PFSK-1 (cell line): ENCODE measurements around the gene CEP78.

Source experiments
- FOXP2 ChIP-seq: optimal IDR thresholded peaks from 2 replicates; pipeline ENCODE3; 2011; ENCODE audit warnings: borderline replicate concordance, control low read depth, inconsistent platforms; ENCODE audit not compliant: insufficient read depth; ENCODE audit errors: extremely low read length, extremely low read depth
- POLR2AphosphoS5 ChIP-seq: IDR thresholded peaks from 2 replicates; pipeline ENCODE4 v1.6.1; 2012; ENCODE audit warnings: low read depth, mild to moderate bottlenecking, control low read depth, low read length, moderate library complexity
- SIN3A ChIP-seq: IDR thresholded peaks from 2 replicates; pipeline ENCODE4 v1.6.1; 2012; ENCODE audit warnings: mild to moderate bottlenecking, low read length, moderate library complexity, borderline replicate concordance; ENCODE audit not compliant: insufficient read depth
- TAF1 ChIP-seq: IDR thresholded peaks from 2 replicates; pipeline ENCODE4 v1.6.1; 2012; ENCODE audit warnings: low read length, control low read depth, borderline replicate concordance; ENCODE audit not compliant: insufficient read depth
- TF ChIP-seq, protein P1 (sequence below), 2 experiments: IDR thresholded peaks; 2 replicates each; pipeline versions ENCODE4 v1.6.1 to v1.8.0; 2011 to 2012; ENCODE audit warnings: low read depth in 2 of 2, low read length in 2 of 2, control low read depth in 1 of 2, inconsistent platforms in 1 of 2, mild to moderate bottlenecking in 1 of 2, moderate library complexity in 1 of 2; ENCODE audit not compliant: insufficient read depth in 1 of 2

The CEP78 gene

DNA sequence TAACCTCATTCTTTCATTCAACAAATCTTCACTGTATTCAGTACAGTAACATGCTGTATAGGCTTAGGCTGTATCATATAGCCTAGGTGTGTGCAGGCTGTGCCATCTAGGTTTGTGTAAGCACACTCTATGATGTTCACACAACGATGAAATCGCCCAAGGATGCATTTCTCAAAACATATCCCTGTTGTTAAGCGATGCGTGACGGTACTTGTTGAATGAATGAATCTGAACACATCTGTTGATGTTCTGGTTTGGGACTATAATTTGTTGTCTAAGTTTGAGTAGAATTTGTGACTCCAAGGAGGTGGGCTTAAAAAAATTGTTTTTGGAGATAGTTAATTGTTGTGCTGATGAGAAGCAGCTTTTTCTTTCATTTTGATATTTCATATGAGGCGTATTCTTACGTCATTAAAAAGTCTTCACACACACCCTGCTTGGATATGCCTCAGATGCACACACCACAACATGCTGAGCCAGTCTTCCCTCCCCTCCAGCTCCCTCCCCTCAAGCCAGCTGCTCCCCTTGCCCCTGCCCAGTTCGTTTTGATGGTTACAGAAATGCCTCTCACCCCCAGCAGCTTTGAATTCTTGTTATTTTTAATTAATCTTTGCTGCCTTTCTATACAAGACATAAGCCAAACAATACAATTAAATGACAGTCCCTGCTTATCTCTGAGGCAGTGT is 55.5 kb downstream of the CEP78 start:
- no peak for TF ChIP-seq SIN3A
- TF ChIP-seq FOXP2, result no peak
- TF ChIP-seq POLR2AphosphoS5, result no peak
- TF ChIP-seq TAF1, result no peak
- TF ChIP-seq, protein P1, sequence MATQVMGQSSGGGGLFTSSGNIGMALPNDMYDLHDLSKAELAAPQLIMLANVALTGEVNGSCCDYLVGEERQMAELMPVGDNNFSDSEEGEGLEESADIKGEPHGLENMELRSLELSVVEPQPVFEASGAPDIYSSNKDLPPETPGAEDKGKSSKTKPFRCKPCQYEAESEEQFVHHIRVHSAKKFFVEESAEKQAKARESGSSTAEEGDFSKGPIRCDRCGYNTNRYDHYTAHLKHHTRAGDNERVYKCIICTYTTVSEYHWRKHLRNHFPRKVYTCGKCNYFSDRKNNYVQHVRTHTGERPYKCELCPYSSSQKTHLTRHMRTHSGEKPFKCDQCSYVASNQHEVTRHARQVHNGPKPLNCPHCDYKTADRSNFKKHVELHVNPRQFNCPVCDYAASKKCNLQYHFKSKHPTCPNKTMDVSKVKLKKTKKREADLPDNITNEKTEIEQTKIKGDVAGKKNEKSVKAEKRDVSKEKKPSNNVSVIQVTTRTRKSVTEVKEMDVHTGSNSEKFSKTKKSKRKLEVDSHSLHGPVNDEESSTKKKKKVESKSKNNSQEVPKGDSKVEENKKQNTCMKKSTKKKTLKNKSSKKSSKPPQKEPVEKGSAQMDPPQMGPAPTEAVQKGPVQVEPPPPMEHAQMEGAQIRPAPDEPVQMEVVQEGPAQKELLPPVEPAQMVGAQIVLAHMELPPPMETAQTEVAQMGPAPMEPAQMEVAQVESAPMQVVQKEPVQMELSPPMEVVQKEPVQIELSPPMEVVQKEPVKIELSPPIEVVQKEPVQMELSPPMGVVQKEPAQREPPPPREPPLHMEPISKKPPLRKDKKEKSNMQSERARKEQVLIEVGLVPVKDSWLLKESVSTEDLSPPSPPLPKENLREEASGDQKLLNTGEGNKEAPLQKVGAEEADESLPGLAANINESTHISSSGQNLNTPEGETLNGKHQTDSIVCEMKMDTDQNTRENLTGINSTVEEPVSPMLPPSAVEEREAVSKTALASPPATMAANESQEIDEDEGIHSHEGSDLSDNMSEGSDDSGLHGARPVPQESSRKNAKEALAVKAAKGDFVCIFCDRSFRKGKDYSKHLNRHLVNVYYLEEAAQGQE (IDR thresholded peaks at IDR 0.05; ENCODE audit: insufficient read depth in 1 of 2, low read depth in 2 of 2, low read length in 2 of 2), result no peak

DNA sequence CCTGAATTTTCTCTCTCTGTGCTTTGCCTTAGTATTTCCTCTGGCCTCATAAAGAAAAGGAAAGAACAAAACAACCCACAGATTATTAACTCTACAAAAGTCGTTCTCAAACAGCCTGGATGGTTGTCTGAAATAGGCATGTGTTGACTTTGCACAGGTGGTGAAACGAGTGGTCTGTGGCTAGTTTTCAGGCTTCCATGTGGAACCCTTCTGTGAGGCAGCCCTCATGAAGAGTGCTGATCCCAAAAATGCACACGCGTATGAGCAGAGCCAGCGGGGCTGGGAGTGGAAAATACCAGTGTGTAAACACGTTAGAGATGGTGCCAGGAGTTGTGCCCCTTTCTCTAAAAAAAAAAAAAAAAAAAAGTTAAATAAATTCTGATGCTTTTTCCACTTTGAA is 56.2 kb downstream of the CEP78 start:
- no peak for TF ChIP-seq TAF1
- TF ChIP-seq SIN3A, result no peak
- no peak for TF ChIP-seq FOXP2
- TF ChIP-seq POLR2AphosphoS5, result no peak
- TF ChIP-seq, protein P1 (IDR thresholded peaks at IDR 0.05; ENCODE audit: insufficient read depth in 1 of 2, low read depth in 2 of 2, low read length in 2 of 2), result no peak

DNA sequence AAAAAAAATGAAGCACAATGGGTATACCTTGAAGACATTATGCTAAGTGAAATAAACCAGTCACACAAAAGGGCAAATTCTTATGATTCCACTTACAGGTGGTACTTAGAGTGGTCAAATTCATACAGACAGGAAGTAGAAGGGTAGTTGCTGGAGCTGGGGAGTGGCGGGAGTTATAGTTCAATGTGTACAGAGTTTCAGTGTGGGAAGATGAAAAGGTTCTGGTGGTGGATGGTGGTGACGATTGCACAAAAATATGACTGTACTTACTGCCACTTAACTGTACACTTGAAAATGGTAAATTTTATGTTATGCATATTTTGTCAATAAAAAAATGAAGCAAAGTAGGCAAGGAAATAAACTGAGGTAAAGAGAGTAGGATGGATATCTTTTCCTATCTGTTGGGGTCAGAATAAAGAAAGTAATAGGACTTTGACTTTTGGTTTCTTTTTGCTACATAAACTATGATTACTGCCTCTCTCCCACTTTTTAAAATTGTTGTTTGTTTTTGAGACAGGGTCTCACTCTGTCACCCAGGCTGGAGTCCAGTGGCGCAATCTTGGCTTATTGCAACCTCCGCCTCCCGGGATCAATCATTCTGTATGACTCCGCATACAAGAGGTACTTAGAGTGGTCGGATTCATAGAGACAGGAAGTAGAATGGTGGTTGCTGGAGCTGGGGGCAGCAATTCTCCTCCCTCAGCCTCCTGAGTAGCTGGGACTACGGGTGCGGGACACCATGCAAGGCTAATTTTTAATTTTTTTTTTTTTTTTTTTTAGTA is 57.0 kb downstream of the CEP78 start:
- TF ChIP-seq SIN3A, result no peak
- no peak for TF ChIP-seq POLR2AphosphoS5
- TF ChIP-seq, protein P1 (IDR thresholded peaks at IDR 0.05; ENCODE audit: insufficient read depth in 1 of 2, low read depth in 2 of 2, low read length in 2 of 2), result no peak
- no peak for TF ChIP-seq FOXP2

DNA sequence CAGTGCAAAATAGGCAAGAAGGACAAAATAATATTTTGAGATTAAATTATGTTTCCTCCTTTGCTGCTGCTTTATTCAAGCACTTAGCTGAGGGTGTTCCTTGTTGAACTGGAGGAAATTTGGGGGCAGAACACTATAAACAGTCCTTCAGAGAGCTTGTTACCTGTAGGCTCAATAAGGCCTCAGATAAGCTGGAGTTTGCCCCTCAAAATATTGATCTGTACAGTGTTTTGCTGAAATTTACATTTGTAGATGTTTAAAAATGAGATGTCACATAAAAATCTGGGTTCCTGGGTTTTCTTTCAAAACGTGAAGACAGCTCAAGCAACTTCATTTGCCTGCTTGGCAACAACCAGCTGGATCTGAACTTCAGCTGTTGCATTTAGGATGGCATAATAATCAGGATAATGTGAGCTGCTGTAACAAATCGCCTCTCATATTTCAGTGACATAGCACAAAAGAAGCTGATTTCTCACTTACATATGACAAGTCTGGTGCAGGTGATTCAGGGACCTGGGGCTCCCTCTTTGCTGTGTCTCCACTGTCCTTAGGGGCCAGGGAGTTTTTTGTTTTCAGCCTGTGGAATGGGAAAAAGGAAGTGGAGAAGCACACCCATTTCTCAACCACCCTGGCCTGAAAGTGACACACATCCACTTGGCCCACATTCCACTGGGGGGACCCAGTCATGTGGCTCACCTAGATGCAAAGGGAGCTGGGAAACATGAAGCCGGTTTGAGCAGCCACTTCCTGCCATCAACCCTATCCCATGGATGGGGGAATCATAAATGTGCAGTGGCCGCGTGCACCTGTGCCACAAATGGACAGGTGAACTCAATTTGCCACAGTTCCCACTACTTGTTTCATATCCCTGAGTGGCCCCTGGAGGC is 58.7 kb downstream of the CEP78 start:
- TF ChIP-seq SIN3A (no peak), FOXP2 (no peak), POLR2AphosphoS5 (no peak), TAF1 (no peak)
- TF ChIP-seq, protein P1 (IDR thresholded peaks at IDR 0.05; ENCODE audit: insufficient read depth in 1 of 2, low read depth in 2 of 2, low read length in 2 of 2), result no peak
